ENCODE measurements around the gene IL17C. TPM values are rescaled to one million over a fixed set of nuclear protein-coding genes. Genes with fewer than 3 reads are reported as not detected.

The IL17C gene
- total and polyA plus RNA-seq, 9 of the 15 experiments (the other 6 are each of a cell fraction or from before 2014, with no cell fraction given), result not detected

DNA sequence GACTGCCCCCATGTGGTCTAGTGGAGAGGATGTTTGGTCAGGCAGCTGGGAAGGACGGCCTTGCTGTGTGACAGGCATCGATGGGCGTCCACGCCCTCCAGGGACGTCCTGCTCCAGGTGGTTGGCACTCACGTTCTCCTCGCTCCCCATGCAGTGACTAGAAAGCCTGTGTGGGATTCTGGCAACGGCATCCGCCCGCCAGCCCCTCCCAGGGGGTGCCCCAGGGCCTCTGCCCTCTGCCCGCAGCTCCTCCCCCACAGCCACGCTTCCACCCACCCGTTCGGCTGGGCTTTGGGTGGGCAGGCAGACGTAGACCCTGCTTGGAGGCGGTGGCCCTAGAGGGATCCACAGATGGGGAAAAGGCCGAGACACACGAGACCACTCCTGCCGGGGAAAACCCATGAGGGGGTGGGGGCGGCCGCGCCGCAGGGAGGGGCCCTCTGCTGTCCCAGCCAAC is 4.7 kb upstream of the IL17C start (continued):
- no peak for TF ChIP-seq TCFL5 (CRISPR knock-in tag; conservative IDR thresholded peaks at IDR 0.05)

DNA sequence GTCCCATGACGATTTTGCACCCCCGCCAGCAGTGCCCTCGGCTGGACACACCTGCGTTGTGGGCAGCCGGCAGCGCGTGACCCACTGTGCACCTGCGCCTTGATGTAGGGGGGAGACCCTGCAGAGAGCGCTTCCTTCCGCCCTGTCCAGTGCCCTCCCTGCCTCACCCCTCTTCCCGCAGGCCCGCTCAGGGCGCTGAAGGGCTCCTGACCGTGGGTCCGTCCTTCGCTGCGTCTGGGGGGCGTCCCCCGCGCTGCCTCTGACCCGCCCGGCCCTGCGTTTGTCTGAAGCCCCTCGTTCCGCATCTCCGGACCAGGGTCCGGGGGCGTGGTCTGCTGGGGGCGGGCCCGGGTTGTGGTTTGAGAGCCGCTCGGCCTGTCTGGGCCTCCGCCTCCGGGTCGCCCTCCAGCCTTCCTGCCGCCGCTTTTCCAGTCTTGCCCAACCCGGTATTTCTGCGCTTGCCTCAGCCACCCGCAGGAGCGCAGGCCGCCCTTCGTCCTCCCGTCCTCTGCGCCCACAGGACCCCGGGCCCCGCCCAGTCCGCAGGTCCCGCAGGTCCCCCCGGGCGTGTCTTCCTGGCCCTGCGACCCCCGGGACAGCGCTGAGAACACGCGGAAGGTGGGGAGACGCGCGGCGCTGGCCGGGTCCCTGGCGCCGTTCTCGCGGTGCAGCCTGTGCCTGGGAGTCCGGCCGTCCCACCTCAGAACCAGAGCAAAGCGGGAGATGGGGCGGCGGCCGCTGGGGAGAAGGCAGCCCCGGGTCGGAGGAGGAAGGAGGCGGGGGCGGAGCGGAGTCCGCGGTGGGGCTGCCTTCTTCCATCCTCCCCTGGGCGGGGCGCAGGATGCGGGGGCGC is 4.0 kb upstream of the IL17C start:
- BruUV-seq (replicated peaks), result no TSS peak
- peak overlapping the region; percentile 77 for H3K4me2 ChIP-seq (ENCODE audit: insufficient read depth, low read length)
- peak; percentile 80 for ATAC-seq
- 18% methylated on average over 58 of the region's 82 CpGs for WGBS (ENCODE audit: insufficient coverage, low coverage, missing lambda C conversion rate)
- peak overlapping the region; percentile 43; the same call in 1 of the 3 replicates for H3K27ac ChIP-seq (ENCODE audit: extremely low read depth, low read depth, low read length)
- peaks cover 2 to 11% of the 10 kb centered on the region in 2 experiments; a peak in 3 of 5 replicates for H3K27me3 ChIP-seq (ENCODE audit: control insufficient read depth in 2 of 2, insufficient read depth in 2 of 2, low read length in 2 of 2)
- peaks cover 39% of the 10 kb centered on the region; the same call in 2 of the 3 replicates for H3K36me3 ChIP-seq (ENCODE audit: control insufficient read depth, insufficient read depth, low read length)
- POLR2A ChIA-PET, result interaction anchor here (0.7 kb wide), 1 partner anchor 175 kb away, joined by 3 read pairs; no protein-coding TSS in a partner anchor
- peaks cover 10% of the 10 kb centered on the region; the same call in 1 of the 2 replicates for H4K20me1 ChIP-seq (replicated peaks; ENCODE audit: control insufficient read depth, insufficient read depth, low read length)
- no peak for FAIRE-seq
- H2AFZ ChIP-seq (ENCODE audit: low read depth, low read length), result peak overlapping the region; percentile 86
- no peaks in the 10 kb centered on the region for H3K9me3 ChIP-seq (replicated peaks; ENCODE audit: control insufficient read depth, insufficient read depth, low read depth, low read length)
- peak overlapping the region; percentile 55 to 86; a peak in 3 of 4 replicates for H3K9ac ChIP-seq (ENCODE audit: insufficient read depth in 1 of 2, low read depth in 2 of 2, low read length in 2 of 2)
- peak overlapping the region; percentile 44 for H3K4me3 ChIP-seq
- in situ Hi-C loops (cut with MboI) (no loop called here), intact Hi-C loops (cut with micrococcal nuclease) (no loop called here)
- H3K9me1 ChIP-seq (ENCODE audit: control insufficient read depth, insufficient read depth, low read length), result no peaks in the 10 kb centered on the region
- peak; percentile 85 to 98 (median 94) for DNase-seq (ENCODE audit: extremely low read depth in 1 of 4, low spot score in 3 of 4)
- H3K4me1 ChIP-seq (replicated peaks in 1 of 2; ENCODE audit: control insufficient read depth in 2 of 2, insufficient read depth in 2 of 2, low read length in 2 of 2), result peaks cover 18 to 71% of the 10 kb centered on the region in 2 experiments
- no peaks in the 10 kb centered on the region for H3K79me2 ChIP-seq (ENCODE audit: control insufficient read depth, insufficient read depth, low read length)
- CTCF ChIA-PET (ENCODE audit: low intra/inter-chr PET ratio), result no interaction called here
- TF ChIP-seq PPARD (CRISPR knock-in tag; IDR thresholded peaks at IDR 0.05) (no peak), CCNT2 (IDR thresholded peaks at IDR 0.05; ENCODE audit: borderline replicate concordance, extremely low read depth, insufficient read length, low read depth, low read length) (peak; percentile 22), GABPB1 (CRISPR knock-in tag; IDR thresholded peaks at IDR 0.05) (peak; percentile 52), RNF2 (IDR thresholded peaks at IDR 0.05) (no peak), PHF20 (IDR thresholded peaks at IDR 0.05; ENCODE audit: partially characterized antibody) (no peak), ZNF436 (CRISPR knock-in tag; IDR thresholded peaks at IDR 0.05) (peak; percentile 74), BCOR (IDR thresholded peaks at IDR 0.05) (peak; percentile 41; the same call in 1 of the 2 replicates), PHB2 (IDR thresholded peaks at IDR 0.05; ENCODE audit: low read depth) (no peak), FOXK1 (CRISPR knock-in tag; IDR thresholded peaks at IDR 0.05; ENCODE audit: borderline replicate concordance) (no peak), ZNF766 (CRISPR knock-in tag; conservative IDR thresholded peaks at IDR 0.05) (no peak), HNRNPK (IDR thresholded peaks at IDR 0.05; ENCODE audit: low read depth, low read length, poor library complexity, severe bottlenecking) (peak; percentile 8), ZNF134 (CRISPR knock-in tag; conservative IDR thresholded peaks at IDR 0.05) (no peak), POLR2G (IDR thresholded peaks at IDR 0.05; ENCODE audit: low read depth, low read length) (peak; percentile 77), NFE2L1 (tag; IDR thresholded peaks at IDR 0.05; ENCODE audit: borderline replicate concordance, low read depth) (no peak)
- TF ChIP-seq, protein P1, sequence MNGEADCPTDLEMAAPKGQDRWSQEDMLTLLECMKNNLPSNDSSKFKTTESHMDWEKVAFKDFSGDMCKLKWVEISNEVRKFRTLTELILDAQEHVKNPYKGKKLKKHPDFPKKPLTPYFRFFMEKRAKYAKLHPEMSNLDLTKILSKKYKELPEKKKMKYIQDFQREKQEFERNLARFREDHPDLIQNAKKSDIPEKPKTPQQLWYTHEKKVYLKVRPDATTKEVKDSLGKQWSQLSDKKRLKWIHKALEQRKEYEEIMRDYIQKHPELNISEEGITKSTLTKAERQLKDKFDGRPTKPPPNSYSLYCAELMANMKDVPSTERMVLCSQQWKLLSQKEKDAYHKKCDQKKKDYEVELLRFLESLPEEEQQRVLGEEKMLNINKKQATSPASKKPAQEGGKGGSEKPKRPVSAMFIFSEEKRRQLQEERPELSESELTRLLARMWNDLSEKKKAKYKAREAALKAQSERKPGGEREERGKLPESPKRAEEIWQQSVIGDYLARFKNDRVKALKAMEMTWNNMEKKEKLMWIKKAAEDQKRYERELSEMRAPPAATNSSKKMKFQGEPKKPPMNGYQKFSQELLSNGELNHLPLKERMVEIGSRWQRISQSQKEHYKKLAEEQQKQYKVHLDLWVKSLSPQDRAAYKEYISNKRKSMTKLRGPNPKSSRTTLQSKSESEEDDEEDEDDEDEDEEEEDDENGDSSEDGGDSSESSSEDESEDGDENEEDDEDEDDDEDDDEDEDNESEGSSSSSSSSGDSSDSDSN (IDR thresholded peaks at IDR 0.05; ENCODE audit: borderline replicate concordance in 1 of 2, low read depth in 2 of 2, low read length in 2 of 2), result peak; percentile 75 to 79; a peak in 3 of 4 replicates
- TF ChIP-seq, protein P2, sequence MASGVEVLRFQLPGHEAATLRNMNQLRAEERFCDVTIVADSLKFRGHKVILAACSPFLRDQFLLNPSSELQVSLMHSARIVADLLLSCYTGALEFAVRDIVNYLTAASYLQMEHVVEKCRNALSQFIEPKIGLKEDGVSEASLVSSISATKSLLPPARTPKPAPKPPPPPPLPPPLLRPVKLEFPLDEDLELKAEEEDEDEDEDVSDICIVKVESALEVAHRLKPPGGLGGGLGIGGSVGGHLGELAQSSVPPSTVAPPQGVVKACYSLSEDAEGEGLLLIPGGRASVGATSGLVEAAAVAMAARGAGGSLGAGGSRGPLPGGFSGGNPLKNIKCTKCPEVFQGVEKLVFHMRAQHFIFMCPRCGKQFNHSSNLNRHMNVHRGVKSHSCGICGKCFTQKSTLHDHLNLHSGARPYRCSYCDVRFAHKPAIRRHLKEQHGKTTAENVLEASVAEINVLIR (CRISPR knock-in tag; IDR thresholded peaks at IDR 0.05), result no peak

Data from K562 (cell line).